Fibroblast of mammary gland (primary cell): Measurements from ENCODE around the gene SCYGR4.

Experiments
- DNase-seq: peaks from one replicate; pipeline ENCODE4 v3.0.0-alpha.2; 2010; ENCODE audit warnings: low read depth
- H3K4me3 ChIP-seq: 2 replicates; pipeline ENCODE4 v1.5.1; 2011; ENCODE audit warnings: low read depth, mild to moderate bottlenecking, low read length, moderate library complexity; ENCODE audit not compliant: control insufficient read depth
- CTCF ChIP-seq: conservative IDR thresholded peaks from 2 replicates; pipeline ENCODE4 v1.5.1; 2011; ENCODE audit warnings: low read depth, low read length, inconsistent platforms; ENCODE audit not compliant: control insufficient read depth, insufficient read depth

The SCYGR4 gene

DNA sequence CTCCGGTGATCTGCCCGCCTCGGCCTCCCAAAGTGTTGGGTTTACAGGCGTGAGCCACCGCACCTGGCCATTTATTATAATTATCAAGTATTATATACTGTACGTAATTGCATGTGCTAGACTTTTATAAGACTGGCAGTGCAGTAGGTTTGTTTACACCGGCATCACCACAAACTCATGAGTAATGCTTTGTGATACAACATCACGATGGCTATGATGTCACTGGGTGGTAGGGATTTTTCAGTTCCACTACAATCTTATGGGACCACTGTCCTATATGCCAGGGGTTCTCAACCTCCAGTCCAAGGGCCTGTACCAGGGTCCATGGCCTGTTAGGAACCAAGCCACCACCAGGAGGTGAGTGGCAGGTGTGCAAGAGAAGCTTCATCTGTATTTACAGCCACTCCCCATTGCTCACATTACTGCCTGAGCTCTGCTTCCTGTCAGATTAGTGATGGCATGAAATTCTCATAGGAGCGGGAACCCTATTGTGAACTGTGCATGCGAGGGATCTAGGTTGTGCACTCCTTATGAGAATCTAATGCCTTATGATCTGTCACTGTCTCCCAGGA, 9.4 kb downstream of the SCYGR4 start:
- no peak for TF ChIP-seq CTCF
- no peak overlapping the region for H3K4me3 ChIP-seq

GRCh38 chr2:227627769-227628168, 10.5 kb downstream of the SCYGR4 start:
- no peak for TF ChIP-seq CTCF
- no peak for DNase-seq
- H3K4me3 ChIP-seq, result no peak overlapping the region

More for the DNA sequence above, 9.4 kb downstream of the SCYGR4 start:
- DNase-seq, result peak; percentile 8

DNA sequence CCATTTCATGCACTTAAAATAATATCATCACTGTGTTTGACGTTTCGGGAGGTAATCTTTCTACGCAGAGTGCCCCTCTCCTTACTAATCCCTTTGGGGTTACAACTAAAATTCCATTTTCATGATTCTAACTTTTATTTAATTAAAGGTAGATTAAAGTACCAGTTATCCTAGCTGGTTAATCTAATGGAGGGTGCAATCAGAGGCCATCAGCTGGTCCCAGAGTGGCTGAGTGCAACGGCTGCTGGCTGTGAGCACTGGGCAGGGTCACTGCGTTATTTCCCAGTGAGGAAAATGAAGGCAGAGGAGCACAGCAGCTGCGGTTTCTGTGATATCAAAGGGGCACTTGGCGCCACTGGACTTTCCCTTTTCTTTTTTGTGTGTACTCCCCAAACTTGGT, 12.1 kb downstream of the SCYGR4 start:
- no peak overlapping the region for H3K4me3 ChIP-seq
- no peak for TF ChIP-seq CTCF
- DNase-seq, result no peak

DNA sequence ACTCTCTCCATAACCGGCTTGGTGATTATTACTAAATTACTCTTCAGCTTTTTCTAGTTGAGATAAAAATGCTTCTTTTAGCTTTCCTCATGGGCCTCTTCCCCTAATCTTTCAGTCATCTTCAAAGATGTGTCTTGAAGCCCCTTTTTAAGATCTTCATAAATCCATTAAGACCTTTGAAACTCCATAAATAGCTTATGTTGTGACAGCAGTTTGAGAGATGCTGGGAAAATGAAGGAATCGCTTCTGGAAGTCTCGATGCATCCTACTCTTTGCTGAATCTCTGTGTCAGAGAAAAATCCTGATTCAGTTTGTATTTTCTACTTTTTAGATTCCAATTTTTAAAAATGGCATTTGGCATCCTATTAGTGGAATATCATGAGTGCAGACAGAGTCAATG, 13.0 kb downstream of the SCYGR4 start:
- TF ChIP-seq CTCF, result no peak
- no peak overlapping the region for H3K4me3 ChIP-seq
- DNase-seq, result no peak

- H3K4me3 ChIP-seq, result no peak overlapping the region
- TF ChIP-seq CTCF, result no peak
- DNase-seq, result no peak
These were observed 15.5 kb downstream of the SCYGR4 start for GRCh38 chr2:227632827-227633226.

DNA sequence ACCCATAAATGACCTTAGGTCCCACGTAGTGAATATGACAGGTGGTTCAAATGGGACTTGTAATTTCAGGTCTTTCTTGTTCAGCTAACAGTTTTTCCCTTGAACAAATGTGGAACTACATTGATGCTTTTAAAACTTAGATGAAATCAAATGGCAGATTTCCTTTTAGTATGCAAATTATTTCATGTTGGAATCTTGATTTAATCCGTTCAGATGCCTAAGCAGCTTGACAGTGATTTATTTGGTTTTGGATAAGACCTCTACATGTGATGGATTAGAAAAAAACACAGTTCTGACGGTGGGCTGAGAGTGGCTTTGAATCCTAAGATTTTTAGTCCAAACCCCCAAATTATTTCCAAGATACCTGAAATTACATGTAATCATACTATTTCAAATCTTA, 16.9 kb downstream of the SCYGR4 start:
- DNase-seq, result no peak
- TF ChIP-seq CTCF, result no peak
- H3K4me3 ChIP-seq, result no peak overlapping the region

- H3K4me3 ChIP-seq, result no peak overlapping the region
- no peak for DNase-seq
- no peak for TF ChIP-seq CTCF
These were observed 25.4 kb downstream of the SCYGR4 start for GRCh38 chr2:227642656-227643055.
